NK-92 (cell line): ENCODE results near the gene EIF5B.

Source experiments
- DNase-seq: peaks from one replicate; lab custom pipeline; 2025; ENCODE audit not compliant: unreplicated experiment; lab: John Stamatoyannopoulos, UW

Gene EIF5B

DNA sequence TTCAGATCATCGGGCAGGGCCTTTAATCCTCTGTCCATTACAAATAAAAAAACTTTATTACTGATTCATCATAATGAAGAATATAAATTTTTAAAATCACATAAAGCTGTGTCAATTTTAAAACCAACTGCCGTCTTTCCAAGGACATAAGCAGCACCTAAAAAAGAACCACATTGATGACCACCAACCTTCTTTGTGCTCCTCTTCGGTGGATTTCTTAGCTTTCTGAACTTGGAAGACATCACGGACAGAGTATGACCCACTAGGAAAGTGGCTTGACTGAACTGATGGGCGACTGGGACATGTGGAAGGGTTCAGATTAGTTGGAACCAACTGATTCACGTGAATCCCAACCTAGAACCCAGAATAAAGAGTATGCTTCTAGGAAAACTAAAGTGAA, 68.9 kb downstream of the EIF5B start:
- DNase-seq = no peak

DNA sequence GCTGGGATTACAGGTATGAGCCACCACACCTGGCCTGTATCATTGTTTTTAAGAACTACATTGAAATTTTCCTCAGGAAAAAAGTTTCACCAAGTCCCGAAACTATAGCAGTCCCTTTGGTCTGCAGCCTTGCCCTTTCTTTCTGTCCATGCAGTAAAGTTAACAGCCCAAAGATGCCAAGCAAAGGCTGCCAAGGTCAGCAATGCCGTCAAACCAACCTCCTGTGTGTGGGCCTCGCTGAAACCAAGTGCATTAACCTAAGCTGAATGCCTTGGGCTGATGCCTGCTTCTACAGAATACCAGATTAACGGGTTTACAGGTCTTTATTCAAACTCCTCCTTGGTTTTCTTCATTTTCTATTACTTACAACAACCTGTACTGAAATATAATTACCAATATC, 73.1 kb downstream of the EIF5B start:
- no peak for DNase-seq

DNA sequence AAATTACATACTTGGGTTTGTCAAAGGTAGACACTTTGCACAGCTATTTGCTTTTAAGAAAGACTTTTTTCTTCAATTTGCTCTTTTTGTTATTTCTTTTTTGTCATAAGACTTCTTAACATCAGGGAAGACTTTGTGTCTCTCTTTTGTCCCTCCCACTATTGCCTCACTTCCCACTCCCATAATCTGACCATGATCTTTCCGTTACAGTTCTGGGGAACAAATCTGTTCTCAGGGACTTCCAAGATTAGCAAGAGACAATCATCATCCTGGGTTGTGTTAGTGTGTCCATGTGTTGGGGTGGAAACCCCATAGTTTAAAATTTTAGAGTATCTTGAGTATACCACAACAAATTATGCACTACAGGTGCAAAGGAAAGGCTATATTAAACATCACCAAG, 77.4 kb downstream of the EIF5B start:
- DNase-seq = no peak

GRCh38 chr2:99417396-99417795, 80.2 kb downstream of the EIF5B start:
- DNase-seq = no peak

GRCh38 chr2:99420031-99420430, 82.8 kb downstream of the EIF5B start:
- DNase-seq = no peak

DNA sequence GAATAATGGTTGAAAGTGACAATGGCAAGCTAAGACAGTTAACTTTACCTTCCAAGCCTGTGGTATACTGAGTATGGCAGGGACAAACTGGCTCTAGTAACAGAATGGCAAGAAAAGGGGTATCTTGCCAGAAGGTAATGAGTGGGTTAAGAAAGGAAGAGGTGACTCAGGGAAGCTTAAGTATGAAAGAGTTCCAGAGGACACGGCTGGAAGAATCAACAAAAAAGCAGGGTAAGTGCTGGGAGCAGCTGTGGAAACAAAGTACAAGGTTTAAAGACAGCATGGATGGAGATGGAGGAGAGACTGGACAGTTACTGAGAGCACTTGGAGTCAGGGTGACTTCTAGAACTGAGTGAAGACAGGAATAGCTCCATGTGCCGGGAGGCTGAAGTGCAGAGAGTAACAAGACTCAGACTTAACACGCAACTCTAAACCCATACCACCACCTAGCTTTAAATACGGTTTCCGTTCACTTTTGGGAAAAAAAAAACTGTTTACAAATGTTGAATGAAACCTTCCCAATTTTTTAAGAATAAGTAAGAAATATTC, 83.6 kb downstream of the EIF5B start:
- no peak for DNase-seq

DNA sequence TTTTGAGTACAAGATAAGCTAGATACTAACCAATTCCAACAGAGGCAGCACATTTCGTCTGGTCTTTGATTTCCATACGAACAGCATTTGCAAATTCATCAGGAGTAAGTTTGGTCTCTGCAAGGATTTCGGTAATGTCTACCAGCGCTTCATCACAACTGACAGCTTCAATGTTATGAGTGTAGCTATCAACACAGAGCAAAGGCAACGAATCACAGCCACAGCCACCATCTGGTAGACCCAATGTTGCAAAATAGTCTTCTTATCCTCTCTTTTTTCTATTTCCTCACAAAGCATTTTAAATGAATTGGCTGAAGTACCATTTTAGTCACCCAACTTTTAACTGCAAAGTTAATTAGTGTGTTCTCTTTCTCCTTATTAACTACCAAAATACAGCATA, 84.3 kb downstream of the EIF5B start:
- DNase-seq = no peak

DNA sequence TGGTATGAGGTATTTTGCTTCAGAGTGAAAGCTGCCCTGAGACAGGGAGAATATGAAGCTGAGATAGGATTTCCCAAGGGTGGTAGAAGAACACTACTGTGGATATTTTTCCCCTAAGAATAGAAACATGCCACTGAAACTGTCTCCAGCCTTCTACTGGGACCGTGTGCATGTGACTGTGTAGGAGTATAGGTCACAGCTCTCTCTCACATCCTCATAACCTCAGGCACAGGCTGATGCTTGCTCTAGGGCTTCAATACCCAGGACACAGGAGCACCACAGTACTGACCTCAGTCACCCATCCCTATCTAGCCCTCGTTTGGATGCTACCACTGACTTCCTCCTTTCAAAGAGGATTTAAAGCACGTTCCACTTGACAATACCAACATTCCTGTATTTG, 85.4 kb downstream of the EIF5B start:
- no peak for DNase-seq

GRCh38 chr2:99424371-99424770, 87.2 kb downstream of the EIF5B start:
- no peak for DNase-seq

DNA sequence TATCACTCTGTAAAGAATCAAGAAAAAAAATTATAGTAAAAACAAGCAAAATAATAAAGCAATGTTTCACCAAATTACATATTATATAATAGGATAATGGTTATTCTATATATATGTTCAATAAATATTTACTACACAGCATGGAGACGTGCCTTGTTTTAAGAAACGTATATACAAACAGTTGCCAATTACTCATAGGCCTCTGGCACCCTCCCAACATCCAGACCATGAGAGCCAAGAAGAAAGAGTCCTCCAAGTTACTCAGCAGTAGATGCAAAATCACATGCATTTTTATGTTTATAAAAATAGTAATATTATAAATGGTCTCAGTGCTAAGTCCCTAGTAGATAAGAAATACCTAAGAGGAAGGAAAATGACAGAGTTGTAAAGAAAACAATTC, 87.8 kb downstream of the EIF5B start:
- DNase-seq = no peak

GRCh38 chr2:99430614-99431291, 93.6 kb downstream of the EIF5B start:
- no peak for DNase-seq

GRCh38 chr2:99431587-99432275, 94.5 kb downstream of the EIF5B start:
- DNase-seq = no peak

GRCh38 chr2:99433340-99433739, 96.2 kb downstream of the EIF5B start:
- no peak for DNase-seq

- DNase-seq = no peak
These were observed 99.7 kb downstream of the EIF5B start for GRCh38 chr2:99436874-99437273.

GRCh38 chr2:99439971-99440505, 102.8 kb downstream of the EIF5B start:
- no peak for DNase-seq

- DNase-seq = no peak
These were observed 105.6 kb downstream of the EIF5B start for GRCh38 chr2:99442837-99443236.

- DNase-seq = no peak
These were observed 107.0 kb downstream of the EIF5B start for GRCh38 chr2:99444222-99444621.

- no peak for DNase-seq
These were observed 107.9 kb downstream of the EIF5B start for GRCh38 chr2:99445065-99445464.

DNA sequence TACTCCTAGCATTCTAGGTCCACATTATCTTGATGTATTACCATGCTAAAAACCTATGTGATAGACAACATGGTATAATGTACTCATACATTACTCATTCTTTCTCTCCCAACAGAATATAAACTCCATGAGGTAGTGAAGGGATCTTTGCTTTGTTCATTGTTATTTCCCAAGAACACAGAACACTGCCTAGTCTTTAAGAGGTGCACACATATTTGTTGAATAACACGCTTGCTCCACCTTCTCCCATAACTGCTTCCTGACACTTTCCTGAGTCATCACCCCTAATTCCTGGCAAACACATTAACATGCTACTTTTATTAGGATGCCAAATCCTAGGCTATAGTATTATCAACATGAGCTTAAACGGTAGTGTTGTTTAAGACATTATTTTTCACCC, 111.4 kb downstream of the EIF5B start:
- no peak for DNase-seq

DNA sequence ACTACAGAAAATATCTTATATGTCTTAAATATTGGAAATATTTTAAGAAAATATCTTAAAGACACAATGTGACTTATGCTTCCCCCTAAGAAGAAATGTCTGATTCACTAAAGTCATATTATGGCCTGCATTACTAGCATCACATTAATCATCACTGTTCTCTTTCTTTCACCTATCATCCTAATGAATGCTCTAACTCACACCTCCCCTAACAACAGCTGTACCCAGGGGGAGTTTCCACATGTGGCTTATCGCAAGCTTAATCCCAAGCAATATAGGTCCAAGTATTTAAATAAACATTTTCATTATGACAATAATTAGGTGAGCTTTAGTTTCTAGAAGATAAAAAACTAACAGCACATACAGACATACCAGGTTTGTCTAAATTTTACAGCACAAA, 113.0 kb downstream of the EIF5B start:
- no peak for DNase-seq
